ENCODE data around the gene KCTD19. TPM values are rescaled to one million over a fixed set of nuclear protein-coding genes. Genes with fewer than 3 reads are reported as not detected.

The KCTD19 gene
- total RNA-seq, 2 experiments from 2014 or later: 1.8 to 2.0 TPM

- Mint-ChIP-seq H3K4me1 (peaks cover 38% of the 10 kb centered on the region), H3K4me3 (no peak overlapping the region), H3K36me3 (ENCODE audit: low read depth) (peaks cover 23% of the 10 kb centered on the region), H3K27ac (peak overlapping the region; percentile 80), H3K9me3 (ENCODE audit: low read depth) (no peaks in the 10 kb centered on the region), H3K27me3 (no peaks in the 10 kb centered on the region)
- intact Hi-C loops (cut with DNase I, micrococcal nuclease): loop anchor here in 1 of 2 experiments (10.0 kb wide), 1 partner anchor 486 kb away; the partner anchor contains the start of gene DYNC1LI2
- ChIA-PET POLR2A (no interaction called here), CTCF (interaction anchor here (0.6 to 1.3 kb wide), 4 partner anchors 14 to 563 kb away, joined by 3 to 5 read pairs (median 3); partner anchors contain the start of gene TMEM208)
- ATAC-seq (no peak), DNase-seq (no peak)
Measured at GRCh38 chr16:67241008-67241900, 85.3 kb downstream of the KCTD19 start.

- H3K9me3 Mint-ChIP-seq (ENCODE audit: low read depth): no peaks in the 10 kb centered on the region
- no peak for DNase-seq
- no peak overlapping the region for H3K4me3 Mint-ChIP-seq
- peaks cover 38% of the 10 kb centered on the region for H3K4me1 Mint-ChIP-seq
- intact Hi-C loops (cut with DNase I, micrococcal nuclease): loop anchor here in 1 of 2 experiments (10.0 kb wide), 1 partner anchor 486 kb away; the partner anchor contains the start of gene DYNC1LI2
- no peak overlapping the region for H3K27ac Mint-ChIP-seq
- ChIA-PET POLR2A (no interaction called here), CTCF (interaction anchor here (0.9 kb wide), 1 partner anchor 8 kb away, joined by 3 read pairs; the partner anchor contains the start of gene SLC9A5)
- no peaks in the 10 kb centered on the region for H3K27me3 Mint-ChIP-seq
- H3K36me3 Mint-ChIP-seq (ENCODE audit: low read depth): peaks cover 27% of the 10 kb centered on the region
- ATAC-seq: no peak
Measured at GRCh38 chr16:67240506-67240905, 86.0 kb downstream of the KCTD19 start.

Other genes starting within 250 kb of the KCTD19 start
- 10 to 100 TPM; 12.7 to 14.0 TPM for gene PHAF1, start 216.8 kb downstream of the KCTD19 start, total RNA-seq
- 1 to 10 TPM; 2.3 to 3.0 TPM for gene B3GNT9, start 175.7 kb downstream of the KCTD19 start, total RNA-seq
- 10 to 100 TPM; 22.0 to 34.0 TPM for gene TRADD, start 166.8 kb downstream of the KCTD19 start, total RNA-seq
- 10 to 100 TPM; 15.5 to 21.0 TPM for gene FBXL8, start 166.8 kb downstream of the KCTD19 start, total RNA-seq
- 10 to 100 TPM; 15.7 to 20.7 TPM for gene HSF4, start 162.0 kb downstream of the KCTD19 start, total RNA-seq
- gene NOL3, start 156.2 kb downstream of the KCTD19 start, total RNA-seq: 10 to 100 TPM; 15.5 to 17.5 TPM
- gene MATCAP1, start 142.8 kb downstream of the KCTD19 start, total RNA-seq: 10 to 100 TPM; 28.8 to 30.4 TPM
- gene EXOC3L1, start 136.6 kb downstream of the KCTD19 start, total RNA-seq: under 1 TPM in 1 of 2 experiments, not detected in 1; 0.16 TPM
- gene E2F4, start 134.6 kb downstream of the KCTD19 start, total RNA-seq: 100 to 1,000 TPM in 1 of 2 experiments, 10 to 100 TPM in 1; 91.4 to 110 TPM
- gene ELMO3, start 127.6 kb downstream of the KCTD19 start, total RNA-seq: 1 to 10 TPM; 3.0 to 4.6 TPM
- 10 to 100 TPM; 13.6 to 31.2 TPM for gene TMEM208, start 99.6 kb downstream of the KCTD19 start, total RNA-seq
- 10 to 100 TPM; 75.5 to 77.2 TPM for gene FHOD1, start 79.3 kb downstream of the KCTD19 start, total RNA-seq
- 1 to 10 TPM; 4.5 to 5.5 TPM for gene SLC9A5, start 77.8 kb downstream of the KCTD19 start, total RNA-seq
- 10 to 100 TPM; 21.1 to 23.1 TPM for gene PLEKHG4, start 47.2 kb downstream of the KCTD19 start, total RNA-seq
- gene LRRC36, start 74 bp upstream of the KCTD19 start, total RNA-seq: under 1 TPM; 0.51 to 0.66 TPM
- gene TPPP3, start 66.8 kb upstream of the KCTD19 start, total RNA-seq: not detected
- under 1 TPM; 0.58 to 0.98 TPM for gene ZDHHC1, start 89.7 kb upstream of the KCTD19 start, total RNA-seq
- gene HSD11B2, start 104.4 kb upstream of the KCTD19 start, total RNA-seq: 1 to 10 TPM; 2.0 to 2.2 TPM
- gene ATP6V0D1, start 154.4 kb upstream of the KCTD19 start, total RNA-seq: 10 to 100 TPM; 16.3 to 17.3 TPM
- not detected for gene AGRP, start 156.8 kb upstream of the KCTD19 start, total RNA-seq
- 10 to 100 TPM; 18.9 to 24.1 TPM for gene RIPOR1, start 202.1 kb upstream of the KCTD19 start, total RNA-seq
- gene CTCF, start 235.8 kb upstream of the KCTD19 start, total RNA-seq: 10 to 100 TPM; 51.0 to 66.4 TPM